Rectal smooth muscle tissue (tissue), 1 donor: ENCODE measurements around the gene RTL10.

Source experiments
- H3K27ac ChIP-seq: one replicate; pipeline ENCODE4 v1.7.0; 2013; ENCODE audit warnings: low read depth, low read length, inconsistent platforms
- H3K27me3 ChIP-seq: one replicate; pipeline ENCODE4 v1.7.0; 2013; ENCODE audit warnings: low read length; ENCODE audit not compliant: control insufficient read depth, insufficient read depth
- H3K36me3 ChIP-seq: one replicate; pipeline ENCODE4 v1.7.0; 2013; ENCODE audit warnings: low read length; ENCODE audit not compliant: control insufficient read depth, insufficient read depth
- H3K4me1 ChIP-seq: one replicate; pipeline ENCODE4 v1.7.0; 2013; ENCODE audit warnings: low read length; ENCODE audit not compliant: control insufficient read depth, insufficient read depth
- H3K4me3 ChIP-seq: one replicate; pipeline ENCODE4 v1.7.0; 2013; ENCODE audit warnings: low read length
- H3K9ac ChIP-seq: one replicate; pipeline ENCODE4 v1.7.0; 2013; ENCODE audit warnings: low read length

The RTL10 gene

DNA sequence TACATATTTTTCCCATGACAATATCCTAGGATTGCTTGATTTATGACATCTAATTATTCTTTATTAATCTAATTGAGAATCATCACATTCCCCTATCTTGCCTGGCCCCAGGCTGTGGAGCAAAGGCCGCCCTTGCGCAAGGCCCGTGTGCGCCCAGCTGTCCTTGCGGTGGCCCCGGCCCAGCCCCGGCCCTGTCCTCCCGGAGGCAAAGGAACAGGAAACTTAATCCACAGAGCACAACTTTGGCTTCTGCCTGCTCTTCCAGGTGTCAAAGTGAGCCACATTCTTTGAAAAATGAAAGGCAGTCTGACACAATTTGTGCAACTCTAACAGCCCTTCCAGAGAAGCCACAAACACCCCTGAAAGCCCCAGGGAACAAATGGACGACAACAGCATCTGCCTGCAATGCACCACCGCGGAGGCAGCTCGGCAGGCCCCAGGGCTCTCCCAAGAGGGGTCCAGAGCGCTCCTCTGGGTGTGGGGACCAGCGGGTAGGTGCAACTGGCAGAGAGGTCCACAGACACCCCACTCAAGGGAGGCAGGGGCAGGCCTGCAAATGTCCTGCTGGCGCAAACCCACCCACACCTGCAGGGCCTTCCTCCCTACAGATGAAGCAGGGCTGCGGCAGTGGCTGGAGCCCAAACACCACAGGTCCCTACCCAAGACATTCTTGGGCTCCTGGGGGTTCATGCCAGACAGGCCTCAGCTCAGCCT, 30.3 kb downstream of the RTL10 start:
- H3K27ac ChIP-seq = no peak overlapping the region
- H3K4me3 ChIP-seq = no peak overlapping the region
- H3K4me1 ChIP-seq = no peaks in the 10 kb centered on the region
- H3K9ac ChIP-seq = no peak overlapping the region
- no peaks in the 10 kb centered on the region for H3K36me3 ChIP-seq
- no peaks in the 10 kb centered on the region for H3K27me3 ChIP-seq

DNA sequence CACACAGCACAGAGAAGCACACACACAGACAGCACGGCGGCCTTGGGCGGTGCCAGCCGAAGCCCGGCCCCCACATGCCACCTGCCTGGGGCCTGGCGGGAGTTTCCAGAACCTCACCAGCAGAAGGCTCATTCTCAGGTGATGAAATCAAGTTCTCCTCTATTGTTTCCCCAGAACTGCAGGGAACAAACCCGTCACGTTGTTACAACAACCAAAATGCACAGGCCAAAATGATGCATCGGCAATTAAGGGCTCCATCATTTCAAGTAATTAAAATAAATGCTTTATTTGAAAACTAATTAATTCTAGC, 30.8 kb downstream of the RTL10 start:
- Histone ChIP-seq H3K27ac (no peak overlapping the region), H3K27me3 (no peaks in the 10 kb centered on the region), H3K36me3 (no peaks in the 10 kb centered on the region), H3K4me3 (no peak overlapping the region), H3K4me1 (no peaks in the 10 kb centered on the region), H3K9ac (no peak overlapping the region)

DNA sequence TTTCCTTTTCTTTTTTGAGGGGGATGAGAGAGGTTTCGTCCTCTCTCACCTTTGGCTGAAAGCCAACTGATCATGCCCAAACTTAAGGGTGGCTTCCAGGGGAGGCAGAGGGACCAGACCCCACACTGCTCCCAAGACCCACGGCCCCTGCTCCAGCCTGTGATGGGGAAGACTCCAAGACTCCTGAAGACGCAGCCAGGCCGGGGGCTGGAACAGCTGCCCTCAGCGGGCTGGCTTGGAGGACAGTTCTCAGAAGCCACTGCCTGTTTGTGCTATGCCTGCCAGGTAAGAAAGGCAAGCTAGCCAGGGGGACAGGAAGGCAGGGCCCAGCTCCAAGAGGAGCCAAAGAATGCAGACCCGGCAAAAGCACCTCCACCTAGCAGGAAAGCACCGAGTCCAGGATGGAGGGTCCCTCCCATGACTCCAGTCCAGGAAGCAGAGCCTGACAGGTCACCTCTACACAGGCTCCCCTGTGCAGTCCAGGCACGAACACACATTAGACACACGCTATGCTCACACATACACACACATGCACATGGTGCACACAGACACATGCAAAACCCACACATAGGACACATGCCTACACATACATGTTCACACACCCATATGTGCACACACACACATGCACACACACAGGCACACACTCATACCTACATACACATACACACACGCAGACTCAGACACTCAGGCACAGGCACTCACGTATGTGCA, 31.3 kb downstream of the RTL10 start:
- no peak overlapping the region for H3K4me3 ChIP-seq
- no peaks in the 10 kb centered on the region for H3K4me1 ChIP-seq
- H3K36me3 ChIP-seq = no peaks in the 10 kb centered on the region
- no peaks in the 10 kb centered on the region for H3K27me3 ChIP-seq
- H3K27ac ChIP-seq = no peak overlapping the region
- H3K9ac ChIP-seq = no peak overlapping the region

DNA sequence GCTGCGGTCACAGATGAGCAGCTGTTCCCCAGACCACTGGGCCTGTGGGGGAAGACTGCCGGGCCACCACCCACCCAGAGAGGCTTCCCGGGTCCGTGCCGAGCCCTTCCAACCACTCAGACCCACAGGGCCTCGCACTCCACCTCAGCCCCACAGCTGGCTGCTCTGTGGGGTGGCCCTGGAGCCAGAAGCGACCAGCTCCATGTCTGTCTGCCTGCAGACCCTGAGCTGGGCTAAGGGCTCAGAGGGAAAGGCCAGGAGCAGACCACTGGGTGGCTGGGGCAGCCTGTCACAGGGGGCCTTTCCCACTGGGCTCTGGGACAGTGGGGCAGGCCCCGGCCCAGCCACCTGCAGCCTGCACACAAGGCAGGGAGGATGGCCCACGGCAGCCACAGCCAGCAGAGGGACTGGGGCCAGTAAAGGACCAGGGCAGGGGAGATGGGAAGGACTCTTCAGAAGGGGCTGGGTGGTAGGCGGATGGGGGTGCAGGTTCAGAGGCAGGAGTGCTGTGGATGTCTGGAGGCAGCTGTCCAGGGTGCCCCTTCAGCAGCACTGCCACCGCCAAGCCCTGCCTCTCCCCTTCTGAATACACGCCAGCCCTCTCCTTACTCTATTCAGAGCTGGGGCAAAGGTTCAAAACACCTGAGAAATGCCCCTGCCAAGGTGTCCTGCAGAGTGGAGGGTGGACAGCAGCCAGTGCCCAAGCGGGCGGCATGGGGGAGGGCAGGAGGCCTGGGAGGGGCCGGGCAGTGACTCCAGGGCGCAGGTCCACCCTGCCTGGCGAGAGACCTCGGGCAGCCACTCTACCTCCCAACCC, 32.2 kb downstream of the RTL10 start:
- Histone ChIP-seq H3K27ac (no peak overlapping the region), H3K4me1 (no peaks in the 10 kb centered on the region), H3K36me3 (no peaks in the 10 kb centered on the region), H3K9ac (no peak overlapping the region), H3K27me3 (no peaks in the 10 kb centered on the region), H3K4me3 (no peak overlapping the region)

DNA sequence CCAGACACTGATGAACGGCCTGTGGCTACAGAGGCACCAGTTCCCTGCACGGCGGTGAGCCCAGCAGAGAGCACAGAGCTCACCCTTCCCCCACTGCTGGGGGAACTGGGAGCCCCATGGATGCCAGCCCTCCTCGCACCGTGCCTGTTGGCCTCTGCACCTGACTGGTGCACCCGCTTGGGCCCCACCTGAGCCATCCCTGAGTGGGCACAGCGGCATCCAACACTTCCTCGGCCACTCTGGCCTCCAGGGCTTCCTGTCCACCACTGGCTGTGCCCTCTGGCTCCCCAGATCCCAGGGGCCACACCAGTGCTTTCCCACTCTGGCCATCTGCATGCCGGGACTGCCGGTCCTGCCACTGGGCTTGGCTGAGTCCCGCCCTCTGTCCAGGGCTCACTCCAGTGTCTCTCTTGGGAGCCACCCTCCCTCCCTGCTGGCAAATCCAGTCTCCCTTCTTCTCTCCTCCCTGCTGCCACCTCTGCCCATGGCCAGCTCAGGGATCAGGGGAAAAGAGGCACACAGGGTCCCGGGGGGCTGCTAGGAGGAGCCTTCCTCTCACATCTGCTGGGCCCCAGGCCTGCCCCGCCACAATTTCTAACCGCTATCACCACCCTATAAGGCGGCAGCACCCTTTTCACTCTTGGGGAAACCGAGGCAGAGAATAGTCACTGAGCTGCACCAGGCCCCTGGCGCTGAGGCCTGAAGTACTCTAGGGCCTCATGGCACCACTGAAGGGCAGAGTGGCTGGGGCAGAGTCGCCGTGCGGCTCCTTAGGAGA, 33.0 kb downstream of the RTL10 start:
- no peak overlapping the region for H3K9ac ChIP-seq
- H3K4me3 ChIP-seq = no peak overlapping the region
- no peak overlapping the region for H3K27ac ChIP-seq
- H3K27me3 ChIP-seq = no peaks in the 10 kb centered on the region
- no peaks in the 10 kb centered on the region for H3K36me3 ChIP-seq
- H3K4me1 ChIP-seq = no peaks in the 10 kb centered on the region

DNA sequence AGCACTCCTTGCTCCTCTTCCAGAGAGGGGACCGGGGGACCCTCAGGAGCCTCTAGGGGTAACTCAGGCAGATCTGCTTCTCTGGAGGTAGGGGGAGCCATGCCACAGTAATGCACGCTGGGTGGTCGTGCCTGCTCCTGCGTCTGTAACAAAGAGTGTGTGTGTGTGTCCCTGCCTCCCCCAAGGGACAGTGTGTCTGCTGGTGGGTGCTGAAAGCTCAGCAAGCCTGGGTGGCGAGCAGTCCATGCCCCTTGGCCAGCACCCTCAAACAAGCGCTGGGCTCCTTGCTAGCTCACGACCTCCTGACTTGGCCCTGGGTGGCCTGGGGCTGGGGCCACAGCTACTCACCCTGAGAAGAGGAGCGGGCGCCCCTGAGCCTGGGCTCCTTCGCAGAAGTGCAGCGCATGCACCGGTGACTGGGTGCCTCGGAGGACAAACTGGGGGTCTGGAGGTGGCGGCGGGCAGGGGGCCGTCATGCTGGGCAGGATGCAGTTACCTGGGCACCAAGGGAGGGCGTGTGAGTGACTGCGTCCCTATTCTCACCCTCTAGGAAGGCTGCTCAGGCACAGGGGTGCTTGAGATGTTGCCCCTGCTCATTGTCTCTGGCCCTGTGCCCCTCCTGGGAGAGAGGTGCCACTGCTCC, 33.7 kb downstream of the RTL10 start:
- no peaks in the 10 kb centered on the region for H3K36me3 ChIP-seq
- H3K27me3 ChIP-seq = no peaks in the 10 kb centered on the region
- H3K4me3 ChIP-seq = no peak overlapping the region
- H3K27ac ChIP-seq = no peak overlapping the region
- no peaks in the 10 kb centered on the region for H3K4me1 ChIP-seq
- no peak overlapping the region for H3K9ac ChIP-seq

DNA sequence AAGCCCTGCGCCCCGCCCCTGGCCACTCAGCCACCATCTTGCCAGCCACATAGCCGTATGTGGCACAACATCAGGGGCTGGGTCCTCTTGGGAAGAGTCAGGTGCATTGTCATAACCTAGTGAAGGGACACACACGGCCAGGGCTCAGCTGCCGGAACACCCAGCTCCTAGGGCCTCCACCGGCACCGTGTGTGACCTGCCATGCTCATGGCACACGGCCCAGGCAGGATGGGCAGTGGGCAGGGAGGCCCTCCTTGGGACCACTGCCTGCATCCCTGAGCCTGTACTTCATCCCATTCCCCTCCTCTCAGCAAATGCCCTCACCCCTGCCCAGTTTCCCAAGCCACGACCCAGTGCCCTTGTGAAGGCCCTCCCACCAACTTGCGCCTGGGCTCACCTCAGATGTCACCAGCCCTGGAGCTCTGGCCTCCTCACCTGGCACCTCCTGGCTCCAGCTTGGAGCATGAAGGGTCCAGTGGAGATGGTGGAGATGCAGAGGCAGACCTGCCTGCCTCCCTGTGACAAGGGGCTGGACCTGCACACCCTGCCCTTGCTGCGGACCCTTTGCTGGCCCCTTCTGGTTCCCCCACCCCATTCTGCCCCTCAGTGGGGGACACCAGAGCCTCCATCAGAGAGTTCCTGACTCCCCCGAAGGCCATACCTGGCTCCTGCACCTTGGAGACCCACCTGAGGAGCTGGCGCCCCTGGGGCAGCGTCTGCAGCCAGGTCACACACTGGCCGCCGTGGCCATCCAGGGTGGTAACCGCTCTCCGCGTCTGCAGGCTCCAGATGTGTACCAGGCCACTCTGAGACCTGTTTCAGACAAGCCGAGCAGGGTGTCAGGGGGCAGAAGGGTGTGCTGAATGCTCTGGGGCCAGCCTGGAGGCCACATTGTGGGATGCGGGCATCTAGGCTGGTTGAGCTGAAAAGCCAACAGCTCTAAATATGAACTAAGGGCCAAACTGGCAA, 34.5 kb downstream of the RTL10 start:
- H3K27ac ChIP-seq = no peak overlapping the region
- no peak overlapping the region for H3K9ac ChIP-seq
- H3K4me1 ChIP-seq = no peaks in the 10 kb centered on the region

DNA sequence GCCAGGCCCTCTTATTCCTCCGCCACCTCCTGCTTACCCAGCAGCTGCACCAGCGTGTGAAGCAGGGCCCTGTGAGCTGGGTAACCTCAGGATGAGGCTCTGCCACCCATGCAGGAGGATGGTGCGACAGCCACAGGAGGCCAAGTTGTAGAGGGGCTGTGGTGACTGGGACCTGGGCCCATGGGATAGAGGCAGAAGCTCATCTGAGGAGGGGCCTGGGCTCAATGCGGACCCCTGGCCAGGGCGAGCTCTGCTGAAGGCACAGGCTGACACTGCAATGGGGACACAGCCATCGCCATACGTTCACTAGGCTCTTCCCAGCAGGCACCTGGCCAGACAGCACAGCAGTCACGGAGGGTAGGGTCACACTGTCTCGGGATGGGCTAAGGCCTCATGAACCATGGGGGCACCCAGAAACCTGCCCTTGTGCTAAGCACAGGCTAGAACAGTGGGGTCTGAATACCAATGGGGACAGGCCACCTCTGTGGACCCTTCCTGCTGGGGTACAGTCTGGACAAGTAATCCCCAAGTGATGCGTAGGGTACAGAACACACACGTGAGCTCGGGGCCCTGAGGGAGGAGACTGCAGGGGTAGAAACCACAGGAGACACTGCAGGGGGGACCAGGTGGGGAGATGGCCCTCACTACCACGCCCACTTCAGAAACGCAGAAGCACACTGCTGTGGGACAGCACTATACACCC, 35.3 kb downstream of the RTL10 start:
- Histone ChIP-seq H3K27me3 (no peaks in the 10 kb centered on the region), H3K4me1 (no peaks in the 10 kb centered on the region), H3K4me3 (no peak overlapping the region), H3K9ac (no peak overlapping the region), H3K36me3 (no peaks in the 10 kb centered on the region), H3K27ac (no peak overlapping the region)

More for the DNA sequence above, 34.5 kb downstream of the RTL10 start:
- Histone ChIP-seq H3K4me3 (no peak overlapping the region), H3K27me3 (no peaks in the 10 kb centered on the region), H3K36me3 (no peaks in the 10 kb centered on the region)

DNA sequence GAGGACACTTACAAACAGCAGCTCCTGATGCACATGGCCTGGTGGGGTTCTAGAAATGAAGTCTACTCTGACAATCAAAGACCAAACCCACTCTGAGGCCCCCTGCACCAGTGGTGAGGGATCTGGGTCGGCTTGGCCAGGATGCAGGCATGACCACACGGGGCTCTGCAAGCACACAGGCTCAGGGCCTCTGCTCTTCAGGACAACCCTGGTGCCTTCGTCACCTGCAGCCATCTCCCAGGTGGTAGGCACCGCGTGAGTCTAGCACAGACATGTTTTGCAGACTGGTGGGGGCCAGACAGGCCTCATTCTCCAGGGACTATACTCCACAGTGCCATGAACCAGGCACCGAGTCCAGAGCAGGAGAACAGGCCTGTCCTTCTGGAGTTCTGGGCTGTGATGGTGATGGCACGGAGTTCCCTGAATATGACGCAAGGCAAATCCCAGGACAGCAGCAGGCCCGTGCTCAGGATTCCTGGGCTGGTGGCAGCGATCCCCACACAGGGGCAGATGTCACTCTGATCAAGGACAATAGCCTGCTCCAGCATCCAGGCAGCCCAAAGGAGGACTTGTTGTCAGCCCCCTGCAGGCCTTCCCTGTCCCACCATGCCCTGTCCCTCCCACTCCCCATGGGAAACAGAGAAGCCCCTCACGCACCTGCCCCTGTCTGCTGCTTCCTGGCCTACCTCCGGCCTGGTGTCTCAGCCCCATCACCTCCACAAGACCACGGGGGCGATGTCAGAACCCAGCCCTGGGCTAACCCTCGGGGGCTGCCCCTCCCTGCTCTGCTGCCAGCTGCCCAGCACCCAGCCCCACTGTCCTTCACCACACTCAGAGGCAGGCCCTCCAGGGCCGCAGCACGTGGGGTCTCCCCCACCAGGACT, 36.1 kb downstream of the RTL10 start:
- no peak overlapping the region for H3K9ac ChIP-seq
- H3K4me3 ChIP-seq = no peak overlapping the region
- H3K27me3 ChIP-seq = no peaks in the 10 kb centered on the region
- no peaks in the 10 kb centered on the region for H3K4me1 ChIP-seq
- H3K27ac ChIP-seq = no peak overlapping the region
- H3K36me3 ChIP-seq = no peaks in the 10 kb centered on the region

DNA sequence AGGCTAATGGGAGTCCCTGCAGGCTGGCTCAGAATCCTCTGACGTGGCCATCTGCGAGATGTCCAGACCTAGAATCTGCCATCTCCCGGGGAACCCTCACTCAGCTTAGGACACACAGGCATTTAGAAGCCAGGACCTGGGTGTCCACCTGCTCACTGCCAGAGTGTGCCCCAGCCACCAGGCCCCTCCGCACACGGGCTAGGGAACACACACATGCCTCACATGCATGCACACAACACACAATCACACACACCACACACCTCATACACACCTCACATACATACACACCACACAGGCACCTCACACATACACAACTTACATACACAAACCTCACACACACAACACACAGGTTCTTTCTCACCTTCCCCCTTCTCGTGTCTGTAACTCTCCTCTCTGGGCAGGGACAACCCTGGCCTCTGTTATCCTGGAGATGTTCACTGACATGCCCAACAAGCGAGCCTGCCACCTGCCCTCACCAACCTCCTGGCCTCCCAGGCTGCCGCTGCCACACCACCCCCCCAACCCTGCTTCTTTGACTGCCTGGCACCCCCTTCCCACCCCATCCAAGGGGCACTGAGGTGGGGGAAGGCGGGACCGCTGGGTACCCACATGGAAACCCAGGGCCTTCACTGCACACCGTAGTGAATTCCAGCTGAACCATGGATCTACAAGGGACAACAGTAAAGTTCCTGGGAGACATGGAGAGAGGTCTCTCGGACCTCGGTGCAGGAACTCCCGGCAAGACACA, 38.1 kb downstream of the RTL10 start:
- H3K4me3 ChIP-seq = no peak overlapping the region
- H3K27ac ChIP-seq = no peak overlapping the region
- no peaks in the 10 kb centered on the region for H3K27me3 ChIP-seq
- H3K36me3 ChIP-seq = no peaks in the 10 kb centered on the region
- no peak overlapping the region for H3K9ac ChIP-seq
- no peaks in the 10 kb centered on the region for H3K4me1 ChIP-seq
